OCI-LY3 (cell line): ENCODE data around the gene TTC7B.

ENCODE experiments used
- H2AFZ ChIP-seq: fragments of 200-600, 300-600 bp; shearing (Covaris generic); 2 replicates; pipeline ENCODE4 v1.6.0; 2014; ENCODE audit warnings: antibody characterized with exemption, low read depth, low read length
- H3K27ac ChIP-seq: fragments of 200-600, 300-600 bp; sonication (generic); 2 replicates; pipeline ENCODE4 v1.5.1; 2014; ENCODE audit warnings: mild to moderate bottlenecking, low read length, moderate library complexity, mixed read lengths
- H3K27me3 ChIP-seq: fragments of 200-600, 300-600 bp; sonication (generic); 2 replicates; pipeline ENCODE4 v1.6.1; 2014; ENCODE audit warnings: low read depth, low read length, mixed read lengths
- H3K36me3 ChIP-seq: fragments of 200-600, 300-600 bp; sonication (generic); replicated peaks from 2 replicates; pipeline ENCODE3; 2014; ENCODE audit warnings: low read depth, low read length, mixed read lengths
- H3K4me1 ChIP-seq: fragments of 300-600, 200-600 bp; sonication (generic); 2 replicates; pipeline ENCODE4 v1.6.1; 2014; ENCODE audit warnings: low read length, mixed read lengths
- H3K4me2 ChIP-seq: fragments of 200-600, 300-600 bp; sonication (generic); 2 replicates; pipeline ENCODE4 v1.6.1; 2014; ENCODE audit warnings: low read length, mixed read lengths
- H3K4me3 ChIP-seq: fragments of 300-600, 200-600 bp; sonication (generic); 2 replicates; pipeline ENCODE4 v1.5.1; 2014; ENCODE audit warnings: antibody characterized with exemption, mild to moderate bottlenecking, low read length, moderate library complexity
- H3K79me2 ChIP-seq: fragments of 300-600, 200-600 bp; shearing (Covaris generic); 2 replicates; pipeline ENCODE4 v1.6.1; 2014; ENCODE audit warnings: mild to moderate bottlenecking, low read length, mixed read lengths
- H3K9ac ChIP-seq: fragments of 300-600, 200-600 bp; shearing (Covaris generic); 2 replicates; pipeline ENCODE4 v1.6.0; 2014; ENCODE audit warnings: mild to moderate bottlenecking, low read length, moderate library complexity
- H3K9me3 ChIP-seq: fragments of 200-600, 300-600 bp; shearing (Covaris generic); 2 replicates; pipeline ENCODE4 v1.6.1; 2014; ENCODE audit warnings: low read length, mixed read lengths; ENCODE audit not compliant: insufficient read depth
- H4K20me1 ChIP-seq: fragments of 200-600, 300-600 bp; sonication (generic); 2 replicates; pipeline ENCODE4 v1.6.1; 2016; ENCODE audit warnings: low read length, mixed read lengths; ENCODE audit not compliant: insufficient read depth
- EZH2phosphoT487 ChIP-seq: fragments of 200-600 bp; shearing (Covaris generic); IDR thresholded peaks from 2 replicates; pipeline ENCODE4 v1.6.1; 2018; ENCODE audit warnings: antibody characterized with exemption, mixed run types, low read depth
- TF ChIP-seq, protein P1 (sequence below): fragments of 200-600, 300-600 bp; sonication (generic); IDR thresholded peaks from 2 replicates; pipeline ENCODE4 v1.5.1; 2014; ENCODE audit warnings: antibody characterized with exemption, low read length, low read depth

The TTC7B gene

DNA sequence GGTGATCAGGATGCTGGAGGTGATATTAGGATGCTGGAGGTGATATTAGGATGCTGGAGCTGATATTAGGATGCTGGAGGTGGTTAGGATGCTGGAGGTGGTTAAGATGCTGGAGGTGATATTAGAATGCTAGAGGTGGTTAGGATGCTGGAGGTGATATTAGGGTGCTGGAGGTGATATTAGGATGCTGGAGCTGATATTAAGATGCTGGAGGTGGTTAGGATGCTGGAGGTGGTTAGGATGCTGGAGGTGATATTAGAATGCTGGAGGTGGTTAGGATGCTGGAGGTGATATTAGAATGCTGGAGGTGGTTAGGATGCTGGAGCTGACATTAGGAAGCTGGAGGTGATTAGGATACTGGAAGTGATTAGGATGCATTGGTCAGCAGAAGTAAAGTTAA, 318.0 kb downstream of the TTC7B start:
- TF ChIP-seq, protein P1, sequence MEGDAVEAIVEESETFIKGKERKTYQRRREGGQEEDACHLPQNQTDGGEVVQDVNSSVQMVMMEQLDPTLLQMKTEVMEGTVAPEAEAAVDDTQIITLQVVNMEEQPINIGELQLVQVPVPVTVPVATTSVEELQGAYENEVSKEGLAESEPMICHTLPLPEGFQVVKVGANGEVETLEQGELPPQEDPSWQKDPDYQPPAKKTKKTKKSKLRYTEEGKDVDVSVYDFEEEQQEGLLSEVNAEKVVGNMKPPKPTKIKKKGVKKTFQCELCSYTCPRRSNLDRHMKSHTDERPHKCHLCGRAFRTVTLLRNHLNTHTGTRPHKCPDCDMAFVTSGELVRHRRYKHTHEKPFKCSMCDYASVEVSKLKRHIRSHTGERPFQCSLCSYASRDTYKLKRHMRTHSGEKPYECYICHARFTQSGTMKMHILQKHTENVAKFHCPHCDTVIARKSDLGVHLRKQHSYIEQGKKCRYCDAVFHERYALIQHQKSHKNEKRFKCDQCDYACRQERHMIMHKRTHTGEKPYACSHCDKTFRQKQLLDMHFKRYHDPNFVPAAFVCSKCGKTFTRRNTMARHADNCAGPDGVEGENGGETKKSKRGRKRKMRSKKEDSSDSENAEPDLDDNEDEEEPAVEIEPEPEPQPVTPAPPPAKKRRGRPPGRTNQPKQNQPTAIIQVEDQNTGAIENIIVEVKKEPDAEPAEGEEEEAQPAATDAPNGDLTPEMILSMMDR, result no peak
- no peak for TF ChIP-seq EZH2phosphoT487

GRCh38 chr14:90496379-90496778, 319.9 kb downstream of the TTC7B start:
- H2AFZ ChIP-seq, result no peak overlapping the region
- no peak overlapping the region for H3K9ac ChIP-seq
- no peaks in the 10 kb centered on the region for H3K9me3 ChIP-seq
- no peak overlapping the region for H3K27ac ChIP-seq
- no peaks in the 10 kb centered on the region for H3K36me3 ChIP-seq
- no peaks in the 10 kb centered on the region for H4K20me1 ChIP-seq
- no peaks in the 10 kb centered on the region for H3K4me1 ChIP-seq
- H3K4me2 ChIP-seq, result no peak overlapping the region
- TF ChIP-seq EZH2phosphoT487, result no peak
- TF ChIP-seq, protein P1, result no peak
- no peak overlapping the region for H3K4me3 ChIP-seq
- no peaks in the 10 kb centered on the region for H3K79me2 ChIP-seq
- H3K27me3 ChIP-seq, result no peaks in the 10 kb centered on the region

More for the DNA sequence above, 318.0 kb downstream of the TTC7B start:
- Histone ChIP-seq H2AFZ (no peak overlapping the region), H3K4me3 (no peak overlapping the region), H3K79me2 (no peaks in the 10 kb centered on the region), H3K9me3 (no peaks in the 10 kb centered on the region), H3K4me2 (no peak overlapping the region), H3K27me3 (no peaks in the 10 kb centered on the region), H3K9ac (no peak overlapping the region), H3K27ac (no peak overlapping the region), H3K36me3 (no peaks in the 10 kb centered on the region), H3K4me1 (no peaks in the 10 kb centered on the region), H4K20me1 (no peaks in the 10 kb centered on the region)

DNA sequence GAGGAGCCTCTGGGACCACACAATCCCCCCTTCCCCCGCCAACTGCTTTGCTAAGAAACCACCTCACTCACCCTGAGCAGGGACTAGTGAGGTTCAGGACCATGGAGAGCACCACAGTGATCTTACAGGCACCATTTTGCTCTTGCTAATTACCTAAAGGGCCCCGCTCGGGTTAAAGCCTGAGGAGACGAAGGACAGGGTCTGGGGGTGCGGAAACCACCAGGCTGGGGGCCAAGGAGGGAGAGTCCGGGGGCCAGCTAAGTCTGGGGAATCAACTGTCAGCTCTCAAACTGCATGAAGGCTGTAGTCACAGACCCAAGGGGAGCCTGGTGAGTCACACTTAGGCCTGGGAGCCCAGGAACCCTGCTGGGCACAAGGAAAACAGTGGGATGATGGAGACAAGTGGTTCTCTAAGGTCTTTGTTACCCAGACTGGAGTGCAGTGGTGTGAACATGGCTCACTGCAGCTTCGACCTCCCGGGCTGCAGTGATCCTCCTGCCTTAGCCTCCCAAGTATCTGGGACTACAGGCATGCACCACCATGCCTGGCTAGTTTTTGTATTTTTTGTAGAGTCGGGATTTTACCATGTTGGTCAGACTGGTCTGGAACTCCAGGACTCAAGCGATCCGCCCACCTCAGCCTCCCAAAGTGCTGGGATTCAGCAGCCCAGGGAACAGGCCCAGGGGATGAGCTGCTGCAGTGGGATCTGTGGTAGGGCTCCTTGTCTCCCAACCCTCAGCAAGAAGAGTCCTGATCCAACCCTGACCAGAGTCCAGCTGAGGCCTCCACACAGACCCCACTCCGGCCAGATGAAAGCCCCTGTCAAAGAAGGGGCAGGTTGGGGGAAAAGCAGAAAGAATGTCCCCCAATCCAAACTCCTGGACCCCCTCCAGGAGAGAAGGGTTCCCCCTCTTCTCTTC, 320.6 kb downstream of the TTC7B start:
- H3K27me3 ChIP-seq, result no peaks in the 10 kb centered on the region
- H3K9ac ChIP-seq, result no peak overlapping the region
- H4K20me1 ChIP-seq, result no peaks in the 10 kb centered on the region
- TF ChIP-seq, protein P1, result no peak
- TF ChIP-seq EZH2phosphoT487, result no peak
- no peak overlapping the region for H3K27ac ChIP-seq
- no peaks in the 10 kb centered on the region for H3K9me3 ChIP-seq
- H3K4me2 ChIP-seq, result no peak overlapping the region
- H3K36me3 ChIP-seq, result no peaks in the 10 kb centered on the region
- H3K4me1 ChIP-seq, result no peaks in the 10 kb centered on the region
- no peak overlapping the region for H3K4me3 ChIP-seq
- no peaks in the 10 kb centered on the region for H3K79me2 ChIP-seq
- H2AFZ ChIP-seq, result no peak overlapping the region

DNA sequence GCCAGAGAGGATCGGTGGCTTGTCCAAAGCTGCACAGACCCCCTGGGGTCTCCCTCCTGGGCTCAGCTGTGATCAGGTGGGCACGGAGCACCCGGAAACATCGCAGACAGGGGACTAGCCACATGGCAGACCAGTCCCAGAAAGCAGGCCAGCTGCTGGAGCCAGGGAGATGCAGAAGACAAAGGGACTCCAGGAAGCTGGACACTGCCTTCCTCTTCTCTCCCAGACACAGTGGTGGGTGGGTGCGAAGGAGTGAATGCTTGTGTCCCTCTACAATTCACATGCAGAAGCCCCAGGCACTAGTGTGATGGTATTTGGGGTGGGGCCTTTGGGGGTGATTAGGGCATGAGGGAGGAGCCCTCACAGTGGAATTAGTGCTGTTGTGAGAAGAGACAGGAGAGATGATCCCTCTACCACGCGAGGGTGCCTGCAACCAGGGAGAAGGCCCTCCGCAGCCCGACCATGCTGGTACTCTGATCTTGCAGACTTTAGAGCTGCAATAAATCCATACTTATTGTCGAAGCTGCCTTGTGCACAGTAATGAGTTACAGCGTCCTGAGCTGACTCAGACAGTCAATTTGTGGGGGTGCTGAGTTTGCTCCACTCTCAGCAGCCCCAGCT, 324.2 kb downstream of the TTC7B start:
- no peaks in the 10 kb centered on the region for H3K36me3 ChIP-seq
- H3K27me3 ChIP-seq, result no peaks in the 10 kb centered on the region
- no peak overlapping the region for H3K9ac ChIP-seq
- H3K27ac ChIP-seq, result no peak overlapping the region
- H4K20me1 ChIP-seq, result no peaks in the 10 kb centered on the region
- no peak overlapping the region for H3K4me3 ChIP-seq
- TF ChIP-seq, protein P1, result no peak
- TF ChIP-seq EZH2phosphoT487, result no peak
- H3K4me1 ChIP-seq, result no peaks in the 10 kb centered on the region
- H2AFZ ChIP-seq, result no peak overlapping the region
- H3K9me3 ChIP-seq, result no peaks in the 10 kb centered on the region
- no peaks in the 10 kb centered on the region for H3K79me2 ChIP-seq
- no peak overlapping the region for H3K4me2 ChIP-seq
